HepG2 (cell line): ENCODE results near the gene TRMT6. TPM values are rescaled to one million over a fixed set of nuclear protein-coding genes. Genes with fewer than 3 reads are reported as not detected.
A peak's percentile ranks its signal among the peaks of the same experiment; 100 is the strongest.

Experiments
- GTF2F1 ChIP-seq: fragments of 150-350 bp; IDR thresholded peaks from 2 replicates; pipeline ENCODE4 v1.6.1; 2014; ENCODE audit warnings: low read length
- MXI1 ChIP-seq: IDR thresholded peaks from 3 replicates; pipeline ENCODE4 v1.6.1; 2012; ENCODE audit warnings: low read depth, low read length, inconsistent platforms, borderline replicate concordance
- NCOA5 ChIP-seq: sonication (generic); formaldehyde crosslinking; IDR thresholded peaks from 2 replicates; pipeline ENCODE4 v1.4.0; 2020; ENCODE audit warnings: missing genetic modification reagents
- NCOR1 ChIP-seq: fragments of 200-600 bp; sonication (generic); IDR thresholded peaks from 2 replicates; pipeline ENCODE4 v1.7.0; 2017; ENCODE audit warnings: antibody characterized with exemption, low read length, borderline replicate concordance
- NR2C2 ChIP-seq: sonication (generic); formaldehyde crosslinking; IDR thresholded peaks from 2 replicates; pipeline ENCODE4 v1.4.0; 2020; ENCODE audit warnings: missing genetic modification reagents, mild to moderate bottlenecking, moderate library complexity, borderline replicate concordance
- SNRNP70 ChIP-seq: fragments of 200-400 bp; formaldehyde crosslinking; IDR thresholded peaks from 2 replicates; pipeline ENCODE4 v1.6.1; 2017; ENCODE audit warnings: mild to moderate bottlenecking, low read depth, low read length, moderate library complexity
- ZFP36L1 ChIP-seq: sonication (generic); formaldehyde crosslinking; IDR thresholded peaks from 2 replicates; pipeline ENCODE4 v1.8.0; 2022; ENCODE audit warnings: mild to moderate bottlenecking, missing genetic modification reagents, moderate library complexity
- ZNF224 ChIP-seq: sonication (generic); formaldehyde crosslinking; IDR thresholded peaks from 2 replicates; pipeline ENCODE4 v1.5.0; 2020; ENCODE audit warnings: mild to moderate bottlenecking, missing genetic modification reagents
- ZNF274 ChIP-seq: sonication (generic); formaldehyde crosslinking; IDR thresholded peaks from 2 replicates; pipeline ENCODE4 v1.5.1; 2020; ENCODE audit warnings: mild to moderate bottlenecking, missing genetic modification reagents
- ZNF337 ChIP-seq: sonication (generic); formaldehyde crosslinking; IDR thresholded peaks from 2 replicates; pipeline ENCODE4 v1.5.1; 2020; ENCODE audit warnings: missing genetic modification reagents, low read depth, mild to moderate bottlenecking, borderline replicate concordance
- ZNF557 ChIP-seq: sonication (generic); formaldehyde crosslinking; IDR thresholded peaks from 2 replicates; pipeline ENCODE4 v1.4.0; 2020; ENCODE audit warnings: missing genetic modification reagents
- ZNF558 ChIP-seq: sonication (generic); formaldehyde crosslinking; IDR thresholded peaks from 2 replicates; pipeline ENCODE4 v1.9.0; 2022; ENCODE audit warnings: mild to moderate bottlenecking, missing genetic modification reagents, borderline replicate concordance
- polyA plus RNA-seq, 8 experiments: library from polyadenylated mRNA; depleted of rRNA in 3 of 8; stranded (reverse) in 7 of 8; unstranded in 1 of 8; fragments of >200 nt; fragmentation: Illumina TruSeq in 4 of 8; extraction: Trizol in 4 of 8; gene quantifications; 2 replicates each; pipeline versions ENCODE4 v1.2.1 to v1.2.3, GENCODE V29; 2011 to 2016; ENCODE audit warnings: low read depth in 4 of 8, missing spikeins in 1 of 8, mixed read lengths in 1 of 8; ENCODE audit not compliant: insufficient read depth in 1 of 8
- total RNA-seq, 5 experiments: library from RNA; depleted of rRNA; stranded (reverse); fragments of >200 nt; fragmentation: Illumina TruSeq; extraction: Trizol; gene quantifications; 2 replicates each; pipeline ENCODE4 v1.2.3, GENCODE V29; 2016; ENCODE audit warnings: low read depth in 1 of 5
- TF ChIP-seq, protein P1 (sequence below): sonication (generic); formaldehyde crosslinking; IDR thresholded peaks from 2 replicates; pipeline ENCODE4 v1.4.0; 2020; ENCODE audit warnings: missing genetic modification reagents
- TF ChIP-seq, protein P2 (sequence below): sonication (generic); formaldehyde crosslinking; IDR thresholded peaks from 2 replicates; pipeline ENCODE4 v1.4.0; 2020; ENCODE audit warnings: mild to moderate bottlenecking, missing genetic modification reagents, borderline replicate concordance
- TF ChIP-seq, protein P3 (sequence below): IDR thresholded peaks from 2 replicates; pipeline ENCODE4 v1.6.1; 2016; ENCODE audit warnings: low read depth
- TF ChIP-seq, protein P4 (sequence below): sonication (generic); formaldehyde crosslinking; IDR thresholded peaks from 2 replicates; pipeline ENCODE4 v1.4.0; 2020; ENCODE audit warnings: missing genetic modification reagents, mild to moderate bottlenecking, borderline replicate concordance
- TF ChIP-seq, protein P5 (sequence below): IDR thresholded peaks from 2 replicates; pipeline ENCODE4 v1.4.0; 2020; ENCODE audit warnings: mild to moderate bottlenecking, missing genetic modification reagents

Gene TRMT6
- total and polyA plus RNA-seq, 2 of the 13 experiments (the other 11 are each of a cell fraction or from before 2014, with no cell fraction given), result 10.5 to 37.8 TPM

DNA sequence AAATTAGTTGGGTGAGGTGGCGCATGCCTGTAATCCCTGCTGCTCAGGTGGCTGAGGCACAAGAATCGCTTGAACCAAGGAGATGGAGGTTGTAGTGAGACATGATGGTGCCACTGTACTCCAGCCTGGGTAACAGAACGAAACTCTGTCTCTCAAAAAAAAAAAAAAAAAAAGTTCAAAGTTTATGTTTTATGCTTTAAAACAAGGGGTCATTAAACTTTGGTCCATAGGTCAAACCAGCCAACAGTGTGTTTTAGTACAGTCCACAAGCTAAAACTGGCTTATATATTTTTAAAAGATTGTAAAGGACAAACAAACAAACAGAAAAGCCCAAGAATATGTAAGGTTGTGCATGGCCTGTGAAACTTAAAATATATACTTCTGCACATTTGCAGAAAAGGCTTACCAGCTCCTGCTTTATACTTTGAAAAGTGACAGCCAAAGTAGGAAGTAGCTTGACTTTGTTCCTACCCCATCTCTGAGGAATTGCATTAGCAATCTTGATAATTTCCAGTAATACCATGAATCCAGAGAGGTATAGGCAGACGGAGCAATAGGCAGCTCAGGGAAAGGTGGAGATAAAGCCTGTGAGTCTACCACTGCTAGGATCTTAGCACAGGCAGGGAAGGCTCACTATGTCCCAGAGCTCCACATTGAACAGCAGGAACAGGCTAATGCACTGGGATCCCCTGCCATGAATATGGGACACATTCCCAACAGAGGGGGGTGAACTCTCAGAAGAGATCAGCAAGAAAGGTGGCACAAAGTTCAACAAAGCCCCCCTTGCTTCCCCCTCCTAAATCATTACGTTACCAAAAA is 30.6 kb upstream of the TRMT6 start (continued):
- TF ChIP-seq GTF2F1 (no peak), ZNF337 (CRISPR knock-in tag) (no peak), ZNF557 (CRISPR knock-in tag) (no peak), ZFP36L1 (no peak), NR2C2 (CRISPR knock-in tag) (peak; percentile 50; the same call in 1 of the 2 replicates), NCOR1 (peak; percentile 91), ZNF558 (no peak), ZNF274 (no peak), ZNF224 (CRISPR knock-in tag) (no peak), NCOA5 (CRISPR knock-in tag) (no peak), MXI1 (no peak), SNRNP70 (no peak)
- TF ChIP-seq, protein P1, sequence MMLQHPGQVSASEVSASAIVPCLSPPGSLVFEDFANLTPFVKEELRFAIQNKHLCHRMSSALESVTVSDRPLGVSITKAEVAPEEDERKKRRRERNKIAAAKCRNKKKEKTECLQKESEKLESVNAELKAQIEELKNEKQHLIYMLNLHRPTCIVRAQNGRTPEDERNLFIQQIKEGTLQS (CRISPR knock-in tag), result no peak
- TF ChIP-seq, protein P2, sequence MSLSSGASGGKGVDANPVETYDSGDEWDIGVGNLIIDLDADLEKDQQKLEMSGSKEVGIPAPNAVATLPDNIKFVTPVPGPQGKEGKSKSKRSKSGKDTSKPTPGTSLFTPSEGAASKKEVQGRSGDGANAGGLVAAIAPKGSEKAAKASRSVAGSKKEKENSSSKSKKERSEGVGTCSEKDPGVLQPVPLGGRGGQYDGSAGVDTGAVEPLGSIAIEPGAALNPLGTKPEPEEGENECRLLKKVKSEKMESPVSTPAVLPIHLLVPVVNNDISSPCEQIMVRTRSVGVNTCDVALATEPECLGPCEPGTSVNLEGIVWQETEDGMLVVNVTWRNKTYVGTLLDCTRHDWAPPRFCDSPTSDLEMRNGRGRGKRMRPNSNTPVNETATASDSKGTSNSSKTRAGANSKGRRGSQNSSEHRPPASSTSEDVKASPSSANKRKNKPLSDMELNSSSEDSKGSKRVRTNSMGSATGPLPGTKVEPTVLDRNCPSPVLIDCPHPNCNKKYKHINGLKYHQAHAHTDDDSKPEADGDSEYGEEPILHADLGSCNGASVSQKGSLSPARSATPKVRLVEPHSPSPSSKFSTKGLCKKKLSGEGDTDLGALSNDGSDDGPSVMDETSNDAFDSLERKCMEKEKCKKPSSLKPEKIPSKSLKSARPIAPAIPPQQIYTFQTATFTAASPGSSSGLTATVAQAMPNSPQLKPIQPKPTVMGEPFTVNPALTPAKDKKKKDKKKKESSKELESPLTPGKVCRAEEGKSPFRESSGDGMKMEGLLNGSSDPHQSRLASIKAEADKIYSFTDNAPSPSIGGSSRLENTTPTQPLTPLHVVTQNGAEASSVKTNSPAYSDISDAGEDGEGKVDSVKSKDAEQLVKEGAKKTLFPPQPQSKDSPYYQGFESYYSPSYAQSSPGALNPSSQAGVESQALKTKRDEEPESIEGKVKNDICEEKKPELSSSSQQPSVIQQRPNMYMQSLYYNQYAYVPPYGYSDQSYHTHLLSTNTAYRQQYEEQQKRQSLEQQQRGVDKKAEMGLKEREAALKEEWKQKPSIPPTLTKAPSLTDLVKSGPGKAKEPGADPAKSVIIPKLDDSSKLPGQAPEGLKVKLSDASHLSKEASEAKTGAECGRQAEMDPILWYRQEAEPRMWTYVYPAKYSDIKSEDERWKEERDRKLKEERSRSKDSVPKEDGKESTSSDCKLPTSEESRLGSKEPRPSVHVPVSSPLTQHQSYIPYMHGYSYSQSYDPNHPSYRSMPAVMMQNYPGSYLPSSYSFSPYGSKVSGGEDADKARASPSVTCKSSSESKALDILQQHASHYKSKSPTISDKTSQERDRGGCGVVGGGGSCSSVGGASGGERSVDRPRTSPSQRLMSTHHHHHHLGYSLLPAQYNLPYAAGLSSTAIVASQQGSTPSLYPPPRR (CRISPR knock-in tag), result no peak
- TF ChIP-seq, protein P3, sequence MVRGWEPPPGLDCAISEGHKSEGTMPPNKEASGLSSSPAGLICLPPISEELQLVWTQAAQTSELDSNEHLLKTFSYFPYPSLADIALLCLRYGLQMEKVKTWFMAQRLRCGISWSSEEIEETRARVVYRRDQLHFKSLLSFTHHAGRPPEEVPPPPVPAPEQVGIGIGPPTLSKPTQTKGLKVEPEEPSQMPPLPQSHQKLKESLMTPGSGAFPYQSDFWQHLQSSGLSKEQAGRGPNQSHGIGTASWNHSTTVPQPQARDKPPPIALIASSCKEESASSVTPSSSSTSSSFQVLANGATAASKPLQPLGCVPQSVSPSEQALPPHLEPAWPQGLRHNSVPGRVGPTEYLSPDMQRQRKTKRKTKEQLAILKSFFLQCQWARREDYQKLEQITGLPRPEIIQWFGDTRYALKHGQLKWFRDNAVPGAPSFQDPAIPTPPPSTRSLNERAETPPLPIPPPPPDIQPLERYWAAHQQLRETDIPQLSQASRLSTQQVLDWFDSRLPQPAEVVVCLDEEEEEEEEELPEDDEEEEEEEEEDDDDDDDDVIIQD (CRISPR knock-in tag), result no peak
- TF ChIP-seq, protein P4, sequence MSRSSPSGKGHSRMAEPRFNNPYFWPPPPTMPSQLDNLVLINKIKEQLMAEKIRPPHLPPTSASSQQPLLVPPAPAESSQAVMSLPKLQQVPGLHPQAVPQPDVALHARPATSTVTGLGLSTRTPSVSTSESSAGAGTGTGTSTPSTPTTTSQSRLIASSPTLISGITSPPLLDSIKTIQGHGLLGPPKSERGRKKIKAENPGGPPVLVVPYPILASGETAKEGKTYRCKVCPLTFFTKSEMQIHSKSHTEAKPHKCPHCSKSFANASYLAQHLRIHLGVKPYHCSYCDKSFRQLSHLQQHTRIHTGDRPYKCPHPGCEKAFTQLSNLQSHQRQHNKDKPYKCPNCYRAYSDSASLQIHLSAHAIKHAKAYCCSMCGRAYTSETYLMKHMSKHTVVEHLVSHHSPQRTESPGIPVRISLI (CRISPR knock-in tag), result peak; percentile 89
- TF ChIP-seq, protein P5, sequence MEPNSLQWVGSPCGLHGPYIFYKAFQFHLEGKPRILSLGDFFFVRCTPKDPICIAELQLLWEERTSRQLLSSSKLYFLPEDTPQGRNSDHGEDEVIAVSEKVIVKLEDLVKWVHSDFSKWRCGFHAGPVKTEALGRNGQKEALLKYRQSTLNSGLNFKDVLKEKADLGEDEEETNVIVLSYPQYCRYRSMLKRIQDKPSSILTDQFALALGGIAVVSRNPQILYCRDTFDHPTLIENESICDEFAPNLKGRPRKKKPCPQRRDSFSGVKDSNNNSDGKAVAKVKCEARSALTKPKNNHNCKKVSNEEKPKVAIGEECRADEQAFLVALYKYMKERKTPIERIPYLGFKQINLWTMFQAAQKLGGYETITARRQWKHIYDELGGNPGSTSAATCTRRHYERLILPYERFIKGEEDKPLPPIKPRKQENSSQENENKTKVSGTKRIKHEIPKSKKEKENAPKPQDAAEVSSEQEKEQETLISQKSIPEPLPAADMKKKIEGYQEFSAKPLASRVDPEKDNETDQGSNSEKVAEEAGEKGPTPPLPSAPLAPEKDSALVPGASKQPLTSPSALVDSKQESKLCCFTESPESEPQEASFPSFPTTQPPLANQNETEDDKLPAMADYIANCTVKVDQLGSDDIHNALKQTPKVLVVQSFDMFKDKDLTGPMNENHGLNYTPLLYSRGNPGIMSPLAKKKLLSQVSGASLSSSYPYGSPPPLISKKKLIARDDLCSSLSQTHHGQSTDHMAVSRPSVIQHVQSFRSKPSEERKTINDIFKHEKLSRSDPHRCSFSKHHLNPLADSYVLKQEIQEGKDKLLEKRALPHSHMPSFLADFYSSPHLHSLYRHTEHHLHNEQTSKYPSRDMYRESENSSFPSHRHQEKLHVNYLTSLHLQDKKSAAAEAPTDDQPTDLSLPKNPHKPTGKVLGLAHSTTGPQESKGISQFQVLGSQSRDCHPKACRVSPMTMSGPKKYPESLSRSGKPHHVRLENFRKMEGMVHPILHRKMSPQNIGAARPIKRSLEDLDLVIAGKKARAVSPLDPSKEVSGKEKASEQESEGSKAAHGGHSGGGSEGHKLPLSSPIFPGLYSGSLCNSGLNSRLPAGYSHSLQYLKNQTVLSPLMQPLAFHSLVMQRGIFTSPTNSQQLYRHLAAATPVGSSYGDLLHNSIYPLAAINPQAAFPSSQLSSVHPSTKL (CRISPR knock-in tag), result 0 out of 2 replicates have a peak, but pooled peaks have one; percentile 14
